ENCODE data around the gene VEGFB. TPM values are rescaled to one million over a fixed set of nuclear protein-coding genes. Genes with fewer than 3 reads are reported as not detected.

VEGFB gene
- total RNA-seq, 1 donor from 2014 or later, result 172 TPM

DNA sequence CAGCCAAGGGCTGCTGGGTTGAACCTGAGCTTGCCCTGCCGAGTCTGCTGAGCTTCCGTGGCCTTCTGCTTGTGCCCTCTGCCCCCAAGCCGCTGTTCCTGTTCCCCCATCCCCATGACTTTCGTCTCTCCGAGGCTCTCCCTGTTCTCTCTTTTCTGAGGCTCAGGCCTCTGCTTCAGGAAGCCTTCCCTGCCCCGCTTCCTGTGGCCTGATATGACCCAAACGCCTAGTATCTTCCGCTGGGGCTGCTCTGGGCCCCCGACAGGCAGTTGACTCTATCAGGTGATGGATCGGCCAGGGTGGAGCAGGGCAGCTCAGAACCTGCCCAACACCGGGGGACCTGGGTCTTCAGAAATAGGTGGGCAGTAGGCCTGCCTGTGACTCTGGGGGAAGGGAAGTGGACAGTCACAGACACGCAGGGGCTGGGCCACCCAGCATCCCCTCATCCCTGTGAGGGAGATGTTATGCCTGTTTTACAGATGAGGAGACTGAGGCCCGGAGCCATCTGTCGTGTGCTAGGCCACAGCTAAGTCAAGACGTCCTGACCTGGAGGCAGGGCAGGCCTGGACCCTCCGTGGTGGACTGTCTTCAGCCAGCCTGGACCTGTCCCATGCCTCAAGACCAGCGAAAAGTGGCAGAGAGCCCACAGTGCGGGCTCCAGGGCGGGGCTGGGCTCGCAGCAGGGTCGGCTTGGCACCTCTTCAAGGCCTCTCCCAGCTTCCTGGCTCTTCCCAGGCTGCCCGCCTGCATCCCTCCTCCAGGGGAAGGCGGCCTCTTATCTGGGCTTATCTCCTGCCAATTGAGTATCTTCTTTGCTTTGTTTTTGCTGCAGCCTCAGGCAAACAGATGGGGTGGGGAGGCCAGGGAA, 33.9 kb downstream of the VEGFB start:
- Histone ChIP-seq H3K4me1 (peaks cover 26% of the 10 kb centered on the region), H3K27ac (peak overlapping the region; percentile 92), H3K9me3 (no peaks in the 10 kb centered on the region), H3K36me3 (peaks cover 31% of the 10 kb centered on the region), H3K4me3 (peak overlapping the region; percentile 73), H3K27me3 (no peaks in the 10 kb centered on the region)
- intact Hi-C loops (cut with DNase I), result no loop called here
- no peak for ATAC-seq
- DNase-seq, result peak; percentile 79
- TF ChIP-seq, protein P1, sequence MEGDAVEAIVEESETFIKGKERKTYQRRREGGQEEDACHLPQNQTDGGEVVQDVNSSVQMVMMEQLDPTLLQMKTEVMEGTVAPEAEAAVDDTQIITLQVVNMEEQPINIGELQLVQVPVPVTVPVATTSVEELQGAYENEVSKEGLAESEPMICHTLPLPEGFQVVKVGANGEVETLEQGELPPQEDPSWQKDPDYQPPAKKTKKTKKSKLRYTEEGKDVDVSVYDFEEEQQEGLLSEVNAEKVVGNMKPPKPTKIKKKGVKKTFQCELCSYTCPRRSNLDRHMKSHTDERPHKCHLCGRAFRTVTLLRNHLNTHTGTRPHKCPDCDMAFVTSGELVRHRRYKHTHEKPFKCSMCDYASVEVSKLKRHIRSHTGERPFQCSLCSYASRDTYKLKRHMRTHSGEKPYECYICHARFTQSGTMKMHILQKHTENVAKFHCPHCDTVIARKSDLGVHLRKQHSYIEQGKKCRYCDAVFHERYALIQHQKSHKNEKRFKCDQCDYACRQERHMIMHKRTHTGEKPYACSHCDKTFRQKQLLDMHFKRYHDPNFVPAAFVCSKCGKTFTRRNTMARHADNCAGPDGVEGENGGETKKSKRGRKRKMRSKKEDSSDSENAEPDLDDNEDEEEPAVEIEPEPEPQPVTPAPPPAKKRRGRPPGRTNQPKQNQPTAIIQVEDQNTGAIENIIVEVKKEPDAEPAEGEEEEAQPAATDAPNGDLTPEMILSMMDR (IDR thresholded peaks at IDR 0.05), result no peak

DNA sequence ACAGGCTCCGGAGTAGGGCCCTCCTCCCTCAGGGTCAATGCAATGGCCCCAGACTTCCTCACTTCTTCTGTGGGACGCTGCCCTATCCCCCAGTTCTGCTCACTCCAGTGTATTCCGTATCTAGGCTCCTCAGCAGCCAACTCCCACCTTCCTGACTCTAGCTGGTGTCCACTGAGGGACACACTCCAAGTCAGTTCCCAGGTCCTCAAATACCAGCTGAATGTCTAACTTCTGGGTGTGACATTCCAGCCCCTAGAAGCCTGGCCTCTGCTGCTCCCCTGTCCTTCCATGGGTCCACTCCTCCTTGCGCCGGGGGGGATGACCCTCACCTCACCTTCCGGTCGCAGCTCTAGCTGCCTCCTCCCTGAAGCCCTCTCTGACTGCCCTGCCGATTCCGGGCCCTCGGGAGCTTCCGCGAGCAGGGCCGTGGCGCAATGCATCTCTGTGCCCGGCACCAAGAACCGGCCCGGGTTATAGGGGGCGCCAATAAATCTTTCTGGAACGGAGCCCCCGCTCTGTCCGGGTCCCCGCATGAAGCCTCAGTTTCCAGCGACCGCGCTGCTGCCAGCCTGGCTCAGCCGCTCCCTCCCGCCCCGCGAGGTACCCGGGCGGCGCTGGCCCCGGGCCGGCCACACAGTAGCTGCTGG, 34.6 kb downstream of the VEGFB start:
- peak overlapping the region; percentile 73 for H3K4me3 ChIP-seq
- peak overlapping the region; percentile 92 for H3K27ac ChIP-seq
- DNase-seq (peak; percentile 88), ATAC-seq (peak; percentile 32)
- H3K9me3 ChIP-seq, result no peaks in the 10 kb centered on the region
- no peaks in the 10 kb centered on the region for H3K27me3 ChIP-seq
- H3K4me1 ChIP-seq, result peaks cover 29% of the 10 kb centered on the region
- TF ChIP-seq, protein P1 (IDR thresholded peaks at IDR 0.05), result no peak
- H3K36me3 ChIP-seq, result peaks cover 23% of the 10 kb centered on the region
- intact Hi-C loops (cut with DNase I), result no loop called here

DNA sequence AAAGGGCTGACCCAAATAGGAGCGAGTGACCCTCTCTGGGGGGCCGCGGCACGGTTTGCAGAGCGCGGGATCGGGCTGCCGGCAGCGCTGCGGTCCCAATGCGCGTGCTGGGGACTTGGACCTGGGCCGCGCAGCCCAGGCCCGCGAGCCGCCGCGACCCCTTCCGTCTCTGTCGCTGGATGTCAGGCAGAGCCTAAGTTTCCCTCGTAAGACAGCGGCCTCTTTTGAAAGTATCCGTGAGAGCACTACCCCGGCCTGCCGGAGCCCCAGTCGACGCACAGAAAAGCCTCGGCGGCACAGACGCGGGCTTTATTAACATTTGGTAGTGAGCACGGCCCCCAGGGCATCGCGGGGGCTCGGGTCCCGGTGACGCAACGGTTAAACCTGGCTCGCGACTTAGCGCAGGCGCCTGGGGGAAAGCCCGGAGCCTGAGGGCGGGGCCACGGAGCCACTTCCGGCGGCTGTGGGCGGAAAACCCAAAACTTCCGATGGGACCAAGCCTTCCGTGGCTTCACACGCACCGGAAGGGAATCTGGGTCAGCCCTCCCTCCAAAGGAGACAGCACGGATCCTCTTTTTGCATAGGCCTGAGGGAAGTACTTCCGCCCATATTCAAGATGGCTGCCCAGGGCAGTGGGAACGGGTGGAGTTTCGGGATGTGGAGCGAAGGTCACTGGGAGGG, 35.3 kb downstream of the VEGFB start:
- peak; percentile 87 for ATAC-seq
- peak; percentile 98 for DNase-seq
- H3K9me3 ChIP-seq, result no peaks in the 10 kb centered on the region
- TF ChIP-seq, protein P1 (IDR thresholded peaks at IDR 0.05), result peak; percentile 11
- peak overlapping the region; percentile 92 for H3K27ac ChIP-seq
- no peaks in the 10 kb centered on the region for H3K27me3 ChIP-seq
- H3K4me3 ChIP-seq, result peak overlapping the region; percentile 73
- intact Hi-C loops (cut with DNase I), result no loop called here
- H3K4me1 ChIP-seq, result peaks cover 29% of the 10 kb centered on the region
- peaks cover 22% of the 10 kb centered on the region for H3K36me3 ChIP-seq

DNA sequence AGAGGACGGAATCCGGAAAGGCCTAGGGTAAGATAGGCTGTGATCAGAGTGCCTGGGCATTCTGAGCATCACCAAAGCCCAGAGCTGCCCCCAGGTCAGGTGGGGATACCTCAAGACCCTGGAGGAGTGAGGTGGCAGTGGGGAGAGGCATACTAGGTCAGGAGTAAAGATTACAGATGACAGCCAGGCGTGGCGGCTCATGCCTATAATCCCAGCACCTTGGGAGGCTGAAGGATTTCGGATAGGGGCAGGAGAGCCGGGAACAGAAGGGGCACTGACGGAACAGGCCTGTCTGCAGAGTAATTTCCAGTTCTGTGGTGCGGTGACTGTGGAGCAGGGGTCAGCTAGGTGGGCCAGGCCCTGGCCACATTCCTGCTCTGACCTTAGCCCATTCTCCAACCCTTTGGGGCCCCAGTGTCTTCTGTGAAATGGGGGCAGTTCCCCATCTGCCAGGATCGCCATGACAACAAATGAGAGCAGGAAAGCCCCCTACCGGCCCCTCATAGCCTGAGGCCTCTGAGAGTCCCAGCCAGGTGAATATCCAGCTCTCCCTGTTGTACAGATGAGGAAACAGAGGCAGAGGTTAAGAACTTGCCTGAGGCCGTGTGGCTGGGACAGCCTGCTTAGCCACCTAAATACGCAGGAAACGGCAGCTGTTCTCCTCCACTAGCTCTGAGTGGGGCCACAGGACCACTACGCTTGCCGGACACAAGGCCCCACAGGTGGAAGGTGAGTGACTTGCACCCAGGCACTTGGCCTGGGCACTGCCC, 40.8 kb downstream of the VEGFB start:
- DNase-seq, result no peak
- TF ChIP-seq, protein P1 (IDR thresholded peaks at IDR 0.05), result no peak
- Histone ChIP-seq H3K27ac (no peak overlapping the region), H3K27me3 (no peaks in the 10 kb centered on the region), H3K4me1 (peaks cover 9% of the 10 kb centered on the region), H3K36me3 (peaks cover 28% of the 10 kb centered on the region), H3K4me3 (no peak overlapping the region), H3K9me3 (no peaks in the 10 kb centered on the region)
- intact Hi-C loops (cut with DNase I), result no loop called here
- no peak for ATAC-seq

DNA sequence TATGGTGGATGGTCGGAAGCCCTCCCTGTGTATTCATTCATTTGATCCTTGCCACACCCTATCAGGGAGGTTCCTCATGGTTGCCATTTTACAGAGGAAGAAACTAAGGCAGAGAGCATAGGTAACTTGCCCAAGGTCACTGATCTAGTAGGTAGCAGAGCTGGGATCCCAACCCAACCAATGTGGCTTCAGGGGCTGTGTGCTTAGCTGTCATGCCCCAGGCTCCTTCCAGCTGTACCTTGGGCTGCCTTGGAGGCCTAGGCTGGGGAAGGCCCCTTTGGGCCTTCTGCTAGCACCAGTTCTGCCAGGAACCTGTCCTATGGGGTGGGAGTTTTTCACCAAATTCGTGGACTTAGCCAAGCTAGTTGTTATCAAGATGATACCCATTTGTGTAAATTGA, 41.5 kb downstream of the VEGFB start:
- DNase-seq (no peak), ATAC-seq (no peak)
- Histone ChIP-seq H3K27me3 (no peaks in the 10 kb centered on the region), H3K27ac (no peak overlapping the region), H3K36me3 (peaks cover 28% of the 10 kb centered on the region), H3K4me3 (no peak overlapping the region), H3K4me1 (peaks cover 9% of the 10 kb centered on the region), H3K9me3 (no peaks in the 10 kb centered on the region)
- intact Hi-C loops (cut with DNase I), result no loop called here
- TF ChIP-seq, protein P1 (IDR thresholded peaks at IDR 0.05), result no peak
